Adrenal gland (tissue), 12 donors: ENCODE results near the gene ZBED6. TPM values are rescaled to one million over a fixed set of nuclear protein-coding genes. Genes with fewer than 3 reads are reported as not detected.

Experiments used
- DNase-seq, 7 donors: peaks; one replicate each; pipeline ENCODE4 v3.0.0-alpha.2; 2019 to 2020
- H3K27ac ChIP-seq, 5 donors: fragments of 200-600 bp; sonication (generic) in 4 of 5; 1 replicate in 3 of 5; 2 replicates in 2 of 5; pipeline versions ENCODE4 v1.5.1 to v1.8.0; 2016 to 2020; ENCODE audit warnings: mild to moderate bottlenecking in 1 of 5
- H3K27me3 ChIP-seq: fragments of 200-600 bp; 2 replicates; pipeline ENCODE4 v1.8.0; 2021
- H3K36me3 ChIP-seq, 2 donors: fragments of 200-600 bp; replicated peaks in 1 of 2; 1 replicate in 1 of 2; 2 replicates in 1 of 2; pipeline versions ENCODE4 v1.5.1 to v1.8.0; 2018 to 2022
- H3K4me1 ChIP-seq, 2 donors: fragments of 200-600 bp; replicated peaks in 1 of 2; 1 replicate in 1 of 2; 2 replicates in 1 of 2; pipeline versions ENCODE4 v1.5.1 to v1.8.0; 2018 to 2021
- H3K4me3 ChIP-seq, 4 donors: fragments of 200-600 bp; sonication (generic) in 3 of 4; one replicate each; pipeline ENCODE4 v1.5.1; 2016 to 2018
- H3K9me3 ChIP-seq, 3 donors: fragments of 200-600 bp; sonication (generic) in 1 of 3; replicated peaks in 1 of 3; 1 replicate in 2 of 3; 2 replicates in 1 of 3; pipeline versions ENCODE4 v1.5.1 to v1.8.0; 2016 to 2021
- CTCF ChIP-seq, 6 experiments: fragments of 450-650 bp in 4 of 6; fragments of 200-600 bp in 2 of 6; sonication (generic) in 1 of 6; IDR thresholded peaks; 1 replicate in 5 of 6; 2 replicates in 1 of 6; pipeline versions ENCODE4 v1.5.1 to v1.8.0; 2016 to 2021; ENCODE audit warnings: antibody characterized with exemption in 6 of 6, mild to moderate bottlenecking in 2 of 6, moderate library complexity in 1 of 6
- POLR2A ChIP-seq, 2 donors: fragments of 450-650 bp; IDR thresholded peaks; one replicate each; pipeline ENCODE4 v1.6.1; 2017; ENCODE audit warnings: antibody characterized with exemption in 2 of 2, mild to moderate bottlenecking in 2 of 2, moderate library complexity in 1 of 2
- WGBS, 4 donors: extraction: QIAGEN DNeasy Blood & Tissue Kit in 2 of 4; methylation state at CpG; one replicate each; pipeline versions ENCODE4 v1.1.5 to v1.1.7; 2013 to 2017; 5-methylcytosine and 5-hydroxymethylcytosine counted together
- intact Hi-C, 2 donors: fragments of 100-400 bp; cut with DNase I; formaldehyde crosslinking; loops; one replicate each; pipeline versions ENCODE4 v1.14.1 to v1.15.0; 2022 to 2023
- polyA plus RNA-seq, 3 donors: library from polyadenylated mRNA; stranded (reverse); fragments of 200-250 nt in 2 of 3; fragments of 350-450 nt in 1 of 3; fragmentation: Illumina TruSeq in 1 of 3; extraction: RNeasy Lipid Tissue Mini Kit (QIAGEN cat#74804) in 1 of 3; gene quantifications; one replicate each; pipeline ENCODE4 v1.2.3, GENCODE V29; 2013 to 2014
- total RNA-seq, 9 donors: library from RNA; depleted of rRNA in 4 of 9; stranded (reverse); fragments of >200 nt in 4 of 9; fragments of 120-200 nt in 1 of 9; fragmentation: NEBNext Ultra II Directional in 1 of 9; extraction: Animal tissue kit (Norgen Biotek cat#: 25700) in 1 of 9; gene quantifications; one replicate each; pipeline versions ENCODE4 v1.1.0 to v1.2.4, GENCODE V29; 2013 to 2023
- donor health status: healthy with polysubstance abuse.
- donor health status: Bipolar disorder and iron deficiency.
- donor health status: DM: yes; HTN: yes; CAD: no.
- donor health status: DM: no; HTN: no; CAD: no.
- donor health status: DM: no; HTN: no; CAD: no.
- donor health status: DM: yes; HTN: yes; CAD: no.

ZBED6 gene
- total and polyA plus RNA-seq, 12 donors, result 0.40 to 42.1 (median 21.3) TPM

- TF ChIP-seq POLR2A (IDR thresholded peaks at IDR 0.05), result no peak
- no peak for TF ChIP-seq CTCF (IDR thresholded peaks at IDR 0.05)
- WGBS, 4 donors, result 0 to 3% (median 1%) methylated on average over 12 of the region's 12 CpGs
- peaks cover 0 to 6% of the 10 kb centered on the region in 2 donors for H3K36me3 ChIP-seq
- H3K4me3 ChIP-seq, result peak overlapping the region; percentile 19 to 82 (median 50)
- peak in 3 of 7 donors; percentile 35 to 43 (median 39) for DNase-seq
- no peaks in the 10 kb centered on the region for H3K27me3 ChIP-seq
- no peaks in the 10 kb centered on the region for H3K9me3 ChIP-seq
- H3K27ac ChIP-seq, result peak overlapping the region; percentile 85 to 98 (median 96)
- intact Hi-C loops, result no loop called here
- peaks cover 32 to 50% of the 10 kb centered on the region in 2 donors for H3K4me1 ChIP-seq
Measured at GRCh38 chr1:203796236-203796605, 798 bp downstream of the ZBED6 start.

GRCh38 chr1:203797216-203797615, 1.8 kb downstream of the ZBED6 start:
- no peaks in the 10 kb centered on the region for H3K9me3 ChIP-seq
- peaks cover 32 to 60% of the 10 kb centered on the region in 2 donors for H3K4me1 ChIP-seq
- no peak for DNase-seq
- peaks cover 0 to 6% of the 10 kb centered on the region in 2 donors for H3K36me3 ChIP-seq
- intact Hi-C loops, result no loop called here
- H3K4me3 ChIP-seq, result peak overlapping the region in 1 of 4 donors; percentile 82
- no peak for TF ChIP-seq POLR2A (IDR thresholded peaks at IDR 0.05)
- no peak for TF ChIP-seq CTCF (IDR thresholded peaks at IDR 0.05)
- whole genome bisulfite sequencing, 4 donors, result 56 to 78% (median 68%) methylated on average over 2 of the region's 2 CpGs
- peak overlapping the region in 1 of 5 donors; percentile 26 for H3K27ac ChIP-seq
- H3K27me3 ChIP-seq, result no peaks in the 10 kb centered on the region

GRCh38 chr1:203797948-203798655, 2.7 kb downstream of the ZBED6 start:
- intact Hi-C loops, result no loop called here

GRCh38 chr1:203799157-203799556, 3.7 kb downstream of the ZBED6 start:
- WGBS, 4 donors, result 38 to 55% (median 51%) methylated on average over 4 of the region's 4 CpGs
- Histone ChIP-seq H3K9me3 (no peaks in the 10 kb centered on the region), H3K27me3 (no peaks in the 10 kb centered on the region), H3K27ac (peak overlapping the region in 4 of 5 donors; percentile 24 to 69 (median 52)), H3K4me3 (peak overlapping the region in 1 of 4 donors; percentile 0), H3K4me1 (peaks cover 32 to 72% of the 10 kb centered on the region in 2 donors), H3K36me3 (peaks cover 0 to 6% of the 10 kb centered on the region in 2 donors)
- intact Hi-C loops, result no loop called here
- no peak for TF ChIP-seq POLR2A (IDR thresholded peaks at IDR 0.05)
- no peak for TF ChIP-seq CTCF (IDR thresholded peaks at IDR 0.05)
- peak in 4 of 7 donors; percentile 33 to 56 (median 50) for DNase-seq

More at GRCh38 chr1:203797948-203798655, 2.7 kb downstream of the ZBED6 start:
- peak overlapping the region in 2 of 5 donors; percentile 59 to 69 for H3K27ac ChIP-seq
- WGBS, 4 donors, result 81 to 84% (median 83%) methylated on average over 5 to 6 of the region's 6 CpGs
- no peaks in the 10 kb centered on the region for H3K27me3 ChIP-seq
- no peak overlapping the region for H3K4me3 ChIP-seq
- H3K4me1 ChIP-seq, result peaks cover 32 to 66% of the 10 kb centered on the region in 2 donors
- no peaks in the 10 kb centered on the region for H3K9me3 ChIP-seq
- TF ChIP-seq POLR2A (IDR thresholded peaks at IDR 0.05) (no peak), CTCF (IDR thresholded peaks at IDR 0.05) (no peak)
- peaks cover 0 to 6% of the 10 kb centered on the region in 2 donors for H3K36me3 ChIP-seq
- DNase-seq, result peak in 2 of 7 donors; percentile 31 to 48
